Measurements from ENCODE around the gene PTPRE.

PTPRE gene

DNA sequence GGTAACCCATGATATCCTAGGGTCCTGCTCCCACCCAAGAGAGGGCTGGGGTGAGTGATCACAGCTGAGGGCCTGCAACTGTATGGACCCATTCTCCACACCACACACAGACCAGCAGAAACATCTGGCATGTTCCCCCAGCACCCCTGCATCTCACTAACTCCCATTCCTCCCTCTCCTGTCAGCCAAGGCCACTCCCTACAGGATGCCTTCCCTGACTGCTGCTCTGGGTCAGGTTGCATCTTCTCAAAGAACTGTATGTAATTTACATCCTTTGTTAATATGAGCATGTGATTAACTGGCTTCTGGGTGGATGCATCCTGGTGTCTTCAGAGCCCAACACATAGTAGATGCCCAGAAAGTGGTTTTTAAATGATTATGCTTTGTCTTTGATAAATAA lies 56.2 kb downstream of the PTPRE start:
- H3K4me3 ChIP-seq (ENCODE audit: low read depth, low read length): no peak overlapping the region
- TF ChIP-seq, protein P1, sequence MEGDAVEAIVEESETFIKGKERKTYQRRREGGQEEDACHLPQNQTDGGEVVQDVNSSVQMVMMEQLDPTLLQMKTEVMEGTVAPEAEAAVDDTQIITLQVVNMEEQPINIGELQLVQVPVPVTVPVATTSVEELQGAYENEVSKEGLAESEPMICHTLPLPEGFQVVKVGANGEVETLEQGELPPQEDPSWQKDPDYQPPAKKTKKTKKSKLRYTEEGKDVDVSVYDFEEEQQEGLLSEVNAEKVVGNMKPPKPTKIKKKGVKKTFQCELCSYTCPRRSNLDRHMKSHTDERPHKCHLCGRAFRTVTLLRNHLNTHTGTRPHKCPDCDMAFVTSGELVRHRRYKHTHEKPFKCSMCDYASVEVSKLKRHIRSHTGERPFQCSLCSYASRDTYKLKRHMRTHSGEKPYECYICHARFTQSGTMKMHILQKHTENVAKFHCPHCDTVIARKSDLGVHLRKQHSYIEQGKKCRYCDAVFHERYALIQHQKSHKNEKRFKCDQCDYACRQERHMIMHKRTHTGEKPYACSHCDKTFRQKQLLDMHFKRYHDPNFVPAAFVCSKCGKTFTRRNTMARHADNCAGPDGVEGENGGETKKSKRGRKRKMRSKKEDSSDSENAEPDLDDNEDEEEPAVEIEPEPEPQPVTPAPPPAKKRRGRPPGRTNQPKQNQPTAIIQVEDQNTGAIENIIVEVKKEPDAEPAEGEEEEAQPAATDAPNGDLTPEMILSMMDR (IDR thresholded peaks at IDR 0.05; ENCODE audit: low read depth, low read length, missing control alignments): no peak
- no peak for DNase-seq (ENCODE audit: low read depth)

DNA sequence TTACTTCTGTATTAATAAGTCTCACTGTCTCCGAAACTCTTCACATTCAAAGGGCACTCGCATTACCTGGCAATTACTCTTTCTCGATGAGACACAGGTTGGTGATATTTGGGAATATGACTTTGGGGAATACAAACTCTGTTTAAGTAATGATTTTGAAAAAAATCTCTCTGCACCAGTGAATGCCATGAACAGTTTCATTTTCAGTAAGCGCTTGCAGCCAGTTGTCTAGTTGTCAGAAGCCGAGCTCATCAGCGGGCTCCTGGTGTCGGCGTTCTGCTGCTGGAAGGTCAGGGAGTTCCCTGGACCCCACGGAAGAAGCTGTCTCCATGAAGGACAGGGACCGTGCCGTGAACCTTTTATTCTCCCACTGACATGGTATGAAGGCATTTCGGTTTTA lies 57.7 kb downstream of the PTPRE start:
- TF ChIP-seq, protein P1 (IDR thresholded peaks at IDR 0.05; ENCODE audit: low read depth, low read length, missing control alignments): no peak
- H3K4me3 ChIP-seq (ENCODE audit: low read depth, low read length): no peak overlapping the region
- DNase-seq (ENCODE audit: low read depth): no peak

DNA sequence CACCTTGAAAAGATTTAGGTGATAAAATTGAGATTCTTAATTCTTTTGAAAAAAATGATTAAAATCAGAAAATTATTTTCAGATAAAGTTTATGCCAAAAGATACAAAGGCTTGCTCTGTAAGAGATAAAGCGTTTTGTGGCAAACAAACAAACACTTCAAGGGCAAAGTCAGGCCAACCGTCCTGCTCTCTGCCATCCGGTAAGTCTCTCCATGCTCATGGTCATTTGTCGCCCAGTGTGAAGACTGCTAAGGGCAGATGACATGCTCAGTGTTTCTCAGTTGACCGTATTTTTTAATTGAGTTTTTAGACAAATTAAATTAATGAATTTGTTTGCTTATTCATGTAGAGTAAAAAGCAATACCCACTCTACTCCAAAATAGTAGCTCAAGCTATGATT lies 60.0 kb downstream of the PTPRE start:
- DNase-seq (ENCODE audit: low read depth): no peak
- TF ChIP-seq, protein P1 (IDR thresholded peaks at IDR 0.05; ENCODE audit: low read depth, low read length, missing control alignments): no peak
- H3K4me3 ChIP-seq (ENCODE audit: low read depth, low read length): no peak overlapping the region

DNA sequence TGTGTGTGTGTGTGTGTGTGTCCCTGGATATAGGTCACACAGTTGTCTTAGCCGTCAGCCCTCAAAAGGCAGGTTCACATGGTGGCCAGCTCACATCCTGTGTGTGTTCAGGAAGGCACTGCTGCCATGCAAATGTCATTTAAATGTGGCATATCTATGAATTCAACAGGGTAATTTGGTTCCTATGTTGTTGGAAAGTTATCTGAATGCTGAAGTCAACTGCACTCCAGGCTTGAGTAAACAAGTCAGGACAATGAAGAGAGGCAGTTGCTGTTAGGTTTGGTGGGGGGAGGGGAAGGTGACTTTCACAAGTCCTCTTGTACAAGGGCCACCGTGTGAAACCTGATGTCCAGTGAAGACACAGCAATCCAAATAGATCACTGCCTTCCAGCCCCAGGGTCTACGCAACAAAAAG lies 61.1 kb downstream of the PTPRE start:
- no peak for DNase-seq (ENCODE audit: low read depth)
- H3K4me3 ChIP-seq (ENCODE audit: low read depth, low read length): no peak overlapping the region

DNA sequence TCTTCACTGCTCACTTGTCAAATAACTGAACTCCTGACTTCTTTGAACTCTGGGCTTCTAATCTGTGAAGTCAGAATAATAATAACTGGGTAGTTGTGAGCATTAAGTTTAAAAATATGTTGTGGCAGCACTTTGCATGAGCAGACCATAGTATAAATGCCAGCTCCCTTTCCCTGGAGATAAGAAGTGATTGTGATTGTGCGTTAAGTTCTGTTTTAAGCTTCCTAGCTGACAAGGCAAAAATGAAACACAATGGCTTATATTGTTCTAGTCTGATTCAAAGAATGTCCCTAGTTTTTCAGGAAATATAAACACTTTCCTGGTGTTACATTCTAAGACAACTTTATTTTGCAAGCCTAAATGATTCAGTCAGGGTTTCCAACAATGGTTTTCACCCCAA lies 61.8 kb downstream of the PTPRE start:
- H3K4me3 ChIP-seq (ENCODE audit: low read depth, low read length): no peak overlapping the region
- no peak for DNase-seq (ENCODE audit: low read depth)
- TF ChIP-seq, protein P1 (IDR thresholded peaks at IDR 0.05; ENCODE audit: low read depth, low read length, missing control alignments): no peak

More for the DNA sequence above, 61.1 kb downstream of the PTPRE start:
- TF ChIP-seq, protein P1 (IDR thresholded peaks at IDR 0.05; ENCODE audit: low read depth, low read length, missing control alignments): no peak

DNA sequence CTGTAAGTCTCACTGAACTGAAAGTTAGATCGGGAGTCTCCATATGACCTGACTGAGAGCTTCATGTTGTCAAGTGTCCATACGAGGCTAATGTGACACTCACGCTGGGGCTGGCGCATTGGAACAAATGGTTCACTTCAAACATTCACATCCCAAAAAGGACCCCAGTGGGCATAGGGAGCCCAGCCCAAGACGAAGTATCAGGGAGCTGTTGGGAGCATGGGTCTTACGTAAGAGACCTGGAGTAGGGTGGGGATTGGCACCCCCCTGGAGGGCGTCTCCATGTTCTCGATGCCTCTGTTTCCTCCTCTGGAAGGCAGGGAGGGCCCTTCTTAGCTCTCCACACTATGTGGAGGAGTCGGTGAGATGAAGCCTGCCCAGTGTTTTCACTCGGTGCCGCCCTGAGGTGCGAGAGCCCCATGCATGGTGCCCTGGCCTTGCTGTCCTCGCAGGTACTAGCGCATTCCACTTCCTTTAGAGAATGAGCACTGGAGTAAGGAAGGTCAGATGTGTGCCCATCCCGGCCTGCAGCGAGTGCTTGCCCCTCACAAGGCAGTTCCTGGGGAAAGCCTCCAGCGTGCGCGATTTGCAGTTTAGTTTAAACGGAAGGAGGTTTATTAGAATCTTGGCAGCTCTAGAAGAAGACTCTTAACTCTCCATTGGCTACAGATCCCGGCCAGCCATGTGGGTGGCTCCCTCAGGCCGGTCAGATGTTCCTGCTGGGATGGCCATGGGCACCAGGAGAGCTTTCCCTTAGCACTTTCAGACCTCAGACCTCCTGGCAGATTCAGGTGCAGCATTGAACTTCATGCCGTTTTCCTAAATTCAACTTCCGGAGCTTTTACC lies 64.4 kb downstream of the PTPRE start:
- TF ChIP-seq, protein P1 (IDR thresholded peaks at IDR 0.05; ENCODE audit: low read depth, low read length, missing control alignments): no peak
- no peak overlapping the region for H3K4me3 ChIP-seq (ENCODE audit: low read depth, low read length)
- no peak for DNase-seq (ENCODE audit: low read depth)

Data from GM12864 (cell line).